ENCODE results near the gene CDH10.

The CDH10 gene

DNA sequence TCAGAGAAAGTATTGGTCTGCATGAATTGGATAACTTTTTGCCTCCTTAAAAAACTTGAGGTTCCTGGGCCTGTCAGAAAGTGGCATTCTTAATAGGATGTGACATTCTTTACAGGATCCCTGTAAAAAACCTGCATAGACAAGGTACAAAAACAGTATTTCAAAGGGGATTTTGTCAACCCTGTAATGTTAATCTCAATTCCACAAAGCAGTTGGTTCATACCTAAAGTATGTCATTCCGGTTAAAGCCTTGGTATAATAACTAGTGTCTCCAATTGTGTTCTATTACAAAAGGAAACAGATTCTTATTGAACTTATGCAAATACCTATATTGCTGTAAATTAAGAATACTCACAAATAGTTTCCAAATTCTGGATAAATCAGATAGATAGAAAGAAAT lies 169.7 kb downstream of the CDH10 start:
- no peak for DNase-seq

DNA sequence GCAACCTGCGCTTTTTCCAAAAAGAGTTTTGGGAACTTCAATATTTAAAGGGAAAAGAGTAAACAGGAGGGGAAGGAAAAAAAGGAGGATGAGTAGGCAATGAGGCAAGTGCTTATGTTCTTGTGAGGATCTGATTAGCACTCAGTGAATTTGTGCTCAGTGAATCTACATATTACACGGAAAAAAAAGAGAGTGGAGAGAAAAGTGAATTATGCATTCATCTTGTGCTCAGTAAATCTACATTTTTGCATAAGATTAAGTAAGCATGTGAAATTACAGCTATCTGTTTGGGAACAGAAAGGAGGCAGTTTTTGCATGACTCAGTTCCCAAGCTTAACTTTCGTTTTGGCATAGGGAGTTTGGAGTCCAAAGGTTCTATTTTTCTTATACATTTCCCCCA lies 170.1 kb downstream of the CDH10 start:
- DNase-seq, result no peak

DNA sequence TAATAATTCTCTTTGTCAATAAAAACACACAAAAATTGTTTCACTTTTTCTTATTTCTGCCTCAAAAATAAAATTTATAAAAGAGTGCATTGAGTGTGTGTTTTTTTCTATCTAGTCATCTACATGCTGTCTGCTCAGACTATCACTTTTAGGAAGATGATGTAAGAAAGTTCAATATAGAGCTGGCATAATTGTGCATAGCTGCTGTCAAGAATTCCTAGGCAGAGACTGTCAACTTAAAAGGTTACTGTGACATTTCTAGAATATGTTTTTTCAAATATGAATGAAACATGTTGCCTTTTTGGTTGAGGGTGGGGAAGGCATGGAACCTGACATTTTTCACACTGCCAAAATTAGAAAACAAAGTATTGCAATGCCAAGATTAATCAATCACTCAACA lies 172.3 kb downstream of the CDH10 start:
- DNase-seq, result no peak

DNA sequence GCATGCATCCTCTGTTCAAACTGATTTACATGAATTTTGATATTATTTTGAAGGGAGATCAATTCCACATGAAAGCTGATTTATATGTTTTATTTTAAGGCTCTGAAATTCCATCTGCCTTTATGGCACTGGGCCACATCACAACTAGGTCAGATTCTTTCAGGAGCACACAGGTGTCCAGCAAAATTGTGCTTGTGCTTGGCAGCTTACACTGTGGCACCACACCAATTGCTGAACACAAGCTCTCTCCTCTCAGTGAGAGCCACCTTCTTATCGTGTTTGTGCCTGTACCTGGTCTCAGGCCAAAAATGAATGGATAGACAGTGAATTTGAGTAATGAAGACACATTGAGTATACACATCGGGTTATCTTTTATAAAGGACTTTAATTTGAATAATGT lies 200.4 kb downstream of the CDH10 start:
- DNase-seq, result no peak

DNA sequence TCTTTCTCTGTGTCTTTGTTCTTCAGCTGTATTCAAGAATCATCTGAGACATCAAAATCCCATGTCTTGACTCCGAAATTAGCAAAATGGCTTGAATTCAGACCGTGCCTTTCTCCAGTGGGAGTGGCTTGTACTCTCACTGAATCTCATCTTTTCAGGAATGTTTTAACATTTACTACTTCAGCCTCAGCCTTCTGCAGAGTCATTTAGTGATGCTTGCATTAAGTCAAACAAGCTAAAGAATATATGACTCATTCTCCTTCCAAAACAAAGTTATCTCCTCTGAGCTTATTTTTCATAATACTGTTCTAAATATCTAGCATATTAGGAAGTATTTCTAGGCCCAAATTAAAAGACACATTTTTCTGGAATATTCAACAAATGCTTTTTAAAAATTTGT lies 205.3 kb downstream of the CDH10 start:
- DNase-seq, result no peak
